ENCODE data around the gene RNF148.

DNA sequence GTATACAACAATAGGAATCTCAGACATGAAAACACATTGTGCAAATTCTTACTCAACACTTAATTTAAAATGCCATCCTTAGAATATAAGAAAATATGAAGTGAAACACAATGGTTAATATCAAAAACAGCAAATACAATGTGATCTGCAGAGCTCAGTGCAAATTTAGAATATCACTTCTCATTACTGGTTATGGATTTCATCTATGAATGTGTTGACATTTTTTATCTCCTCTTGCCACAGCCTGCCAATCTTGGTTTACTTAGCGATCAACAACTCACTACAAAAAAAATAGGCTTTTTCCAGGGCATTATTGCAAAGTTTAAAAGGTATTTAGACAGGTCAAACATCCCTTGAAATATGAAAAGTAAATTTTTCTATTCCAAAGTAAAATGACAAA is 25.0 kb upstream of the RNF148 start:
- TF ChIP-seq, protein P1, sequence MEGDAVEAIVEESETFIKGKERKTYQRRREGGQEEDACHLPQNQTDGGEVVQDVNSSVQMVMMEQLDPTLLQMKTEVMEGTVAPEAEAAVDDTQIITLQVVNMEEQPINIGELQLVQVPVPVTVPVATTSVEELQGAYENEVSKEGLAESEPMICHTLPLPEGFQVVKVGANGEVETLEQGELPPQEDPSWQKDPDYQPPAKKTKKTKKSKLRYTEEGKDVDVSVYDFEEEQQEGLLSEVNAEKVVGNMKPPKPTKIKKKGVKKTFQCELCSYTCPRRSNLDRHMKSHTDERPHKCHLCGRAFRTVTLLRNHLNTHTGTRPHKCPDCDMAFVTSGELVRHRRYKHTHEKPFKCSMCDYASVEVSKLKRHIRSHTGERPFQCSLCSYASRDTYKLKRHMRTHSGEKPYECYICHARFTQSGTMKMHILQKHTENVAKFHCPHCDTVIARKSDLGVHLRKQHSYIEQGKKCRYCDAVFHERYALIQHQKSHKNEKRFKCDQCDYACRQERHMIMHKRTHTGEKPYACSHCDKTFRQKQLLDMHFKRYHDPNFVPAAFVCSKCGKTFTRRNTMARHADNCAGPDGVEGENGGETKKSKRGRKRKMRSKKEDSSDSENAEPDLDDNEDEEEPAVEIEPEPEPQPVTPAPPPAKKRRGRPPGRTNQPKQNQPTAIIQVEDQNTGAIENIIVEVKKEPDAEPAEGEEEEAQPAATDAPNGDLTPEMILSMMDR (IDR thresholded peaks at IDR 0.05), result no peak
- no peak for TF ChIP-seq POLR2A (IDR thresholded peaks at IDR 0.05)
